RWPE2 (cell line): Measurements from ENCODE around the gene INHBB.

Source experiments
- ATAC-seq: fragments of 200-7000 bp; cut with Tn5 transposase; 3 replicates; pipeline ENCODE4 v1.9.1; 2021; ENCODE audit warnings: low read depth
- DNase-seq: peaks from one replicate; pipeline ENCODE4 v3.0.0-alpha.2; 2020; ENCODE audit warnings: low spot score
- H3K27ac ChIP-seq: fragments of 450-650 bp; 2 replicates; pipeline ENCODE4 v1.5.1; 2017; ENCODE audit warnings: mild to moderate bottlenecking; ENCODE audit not compliant: poor library complexity, severe bottlenecking
- H3K27me3 ChIP-seq: fragments of 250-450 bp; sonication (Bioruptor Pico); 2 replicates; pipeline ENCODE4 v1.5.1; 2021; ENCODE audit warnings: mild to moderate bottlenecking, moderate library complexity; ENCODE audit not compliant: insufficient read depth, poor library complexity, severe bottlenecking
- H3K36me3 ChIP-seq: fragments of 250-450 bp; sonication (Bioruptor Pico); 2 replicates; pipeline ENCODE4 v1.5.1; 2020; ENCODE audit warnings: low read depth, mild to moderate bottlenecking, moderate library complexity
- H3K4me1 ChIP-seq: fragments of 250-450 bp; sonication (Bioruptor Pico); 2 replicates; pipeline ENCODE4 v1.5.1; 2021; ENCODE audit warnings: mild to moderate bottlenecking, moderate library complexity; ENCODE audit not compliant: insufficient read depth, poor library complexity, severe bottlenecking
- H3K4me3 ChIP-seq: fragments of 250-450 bp; sonication (Bioruptor Pico); 2 replicates; pipeline ENCODE4 v1.5.1; 2021; ENCODE audit warnings: mild to moderate bottlenecking, moderate library complexity; ENCODE audit not compliant: severe bottlenecking
- H3K9me3 ChIP-seq: fragments of 250-450 bp; sonication (Bioruptor Pico); 2 replicates; pipeline ENCODE4 v1.5.1; 2021; ENCODE audit warnings: mild to moderate bottlenecking, moderate library complexity; ENCODE audit not compliant: severe bottlenecking
- CTCF ChIP-seq: fragments of 450-650 bp; IDR thresholded peaks from one replicate; pipeline ENCODE4 v1.5.1; 2017; ENCODE audit warnings: mild to moderate bottlenecking, moderate library complexity; ENCODE audit not compliant: poor library complexity, severe bottlenecking

Gene INHBB

GRCh38 chr2:120353931-120354330 is 8.0 kb downstream of the INHBB start:
- Histone ChIP-seq H3K9me3 (no peaks in the 10 kb centered on the region), H3K4me3 (no peak overlapping the region), H3K27ac (no peak overlapping the region), H3K4me1 (no peaks in the 10 kb centered on the region), H3K27me3 (no peaks in the 10 kb centered on the region), H3K36me3 (no peaks in the 10 kb centered on the region)
- TF ChIP-seq CTCF, result no peak
- ATAC-seq (no peak), DNase-seq (no peak)

GRCh38 chr2:120354467-120354866 is 8.5 kb downstream of the INHBB start:
- no peak for DNase-seq

GRCh38 chr2:120354935-120355779 is 9.2 kb downstream of the INHBB start:
- Histone ChIP-seq H3K36me3 (no peaks in the 10 kb centered on the region), H3K4me1 (no peaks in the 10 kb centered on the region), H3K4me3 (no peak overlapping the region), H3K27me3 (no peaks in the 10 kb centered on the region), H3K27ac (no peak overlapping the region), H3K9me3 (no peaks in the 10 kb centered on the region)
- TF ChIP-seq CTCF, result no peak
- ATAC-seq (no peak), DNase-seq (no peak)

More at GRCh38 chr2:120354467-120354866, 8.5 kb downstream of the INHBB start:
- ATAC-seq, result no peak
- Histone ChIP-seq H3K9me3 (no peaks in the 10 kb centered on the region), H3K27ac (no peak overlapping the region), H3K36me3 (no peaks in the 10 kb centered on the region), H3K4me1 (no peaks in the 10 kb centered on the region), H3K4me3 (no peak overlapping the region), H3K27me3 (no peaks in the 10 kb centered on the region)
- no peak for TF ChIP-seq CTCF

- no peaks in the 10 kb centered on the region for H3K36me3 ChIP-seq
- ATAC-seq (no peak), DNase-seq (no peak)
- H3K27ac ChIP-seq, result no peak overlapping the region
- no peak for TF ChIP-seq CTCF
- H3K27me3 ChIP-seq, result no peaks in the 10 kb centered on the region
- no peaks in the 10 kb centered on the region for H3K9me3 ChIP-seq
- H3K4me3 ChIP-seq, result no peak overlapping the region
- no peaks in the 10 kb centered on the region for H3K4me1 ChIP-seq
Observed at GRCh38 chr2:120355780-120356266, 9.9 kb downstream of the INHBB start.

- no peaks in the 10 kb centered on the region for H3K9me3 ChIP-seq
- no peak overlapping the region for H3K27ac ChIP-seq
- no peaks in the 10 kb centered on the region for H3K36me3 ChIP-seq
- ATAC-seq (no peak), DNase-seq (no peak)
- no peaks in the 10 kb centered on the region for H3K4me1 ChIP-seq
- H3K4me3 ChIP-seq, result no peak overlapping the region
- no peak for TF ChIP-seq CTCF
- H3K27me3 ChIP-seq, result no peaks in the 10 kb centered on the region
Observed at GRCh38 chr2:120357768-120358167, 11.8 kb downstream of the INHBB start.
